Epithelial cell of esophagus (primary cell): ENCODE measurements around the gene TMEM82.

ENCODE experiments used
- DNase-seq: peaks from one replicate; pipeline ENCODE4 v3.0.0; 2010; ENCODE audit warnings: low read depth
- H3K4me3 ChIP-seq: 2 replicates; pipeline ENCODE4 v1.5.1; 2011; ENCODE audit warnings: mild to moderate bottlenecking, low read length, control low read depth
- TF ChIP-seq, protein P1 (sequence below): IDR thresholded peaks from 2 replicates; pipeline ENCODE4 v1.5.1; 2011; ENCODE audit warnings: low read depth, mild to moderate bottlenecking, low read length, control low read depth, inconsistent platforms; ENCODE audit not compliant: insufficient read depth; ENCODE audit errors: missing control alignments

TMEM82 gene

GRCh38 chr1:15749399-15750291, 7.3 kb downstream of the TMEM82 start:
- H3K4me3 ChIP-seq = no peak overlapping the region
- TF ChIP-seq, protein P1, sequence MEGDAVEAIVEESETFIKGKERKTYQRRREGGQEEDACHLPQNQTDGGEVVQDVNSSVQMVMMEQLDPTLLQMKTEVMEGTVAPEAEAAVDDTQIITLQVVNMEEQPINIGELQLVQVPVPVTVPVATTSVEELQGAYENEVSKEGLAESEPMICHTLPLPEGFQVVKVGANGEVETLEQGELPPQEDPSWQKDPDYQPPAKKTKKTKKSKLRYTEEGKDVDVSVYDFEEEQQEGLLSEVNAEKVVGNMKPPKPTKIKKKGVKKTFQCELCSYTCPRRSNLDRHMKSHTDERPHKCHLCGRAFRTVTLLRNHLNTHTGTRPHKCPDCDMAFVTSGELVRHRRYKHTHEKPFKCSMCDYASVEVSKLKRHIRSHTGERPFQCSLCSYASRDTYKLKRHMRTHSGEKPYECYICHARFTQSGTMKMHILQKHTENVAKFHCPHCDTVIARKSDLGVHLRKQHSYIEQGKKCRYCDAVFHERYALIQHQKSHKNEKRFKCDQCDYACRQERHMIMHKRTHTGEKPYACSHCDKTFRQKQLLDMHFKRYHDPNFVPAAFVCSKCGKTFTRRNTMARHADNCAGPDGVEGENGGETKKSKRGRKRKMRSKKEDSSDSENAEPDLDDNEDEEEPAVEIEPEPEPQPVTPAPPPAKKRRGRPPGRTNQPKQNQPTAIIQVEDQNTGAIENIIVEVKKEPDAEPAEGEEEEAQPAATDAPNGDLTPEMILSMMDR = no peak
- peak; percentile 69 for DNase-seq

- no peak for DNase-seq
- TF ChIP-seq, protein P1 = no peak
- no peak overlapping the region for H3K4me3 ChIP-seq
Measured at GRCh38 chr1:15750924-15751323, 8.6 kb downstream of the TMEM82 start.

GRCh38 chr1:15751717-15752116, 9.4 kb downstream of the TMEM82 start:
- TF ChIP-seq, protein P1 = no peak
- no peak for DNase-seq
- no peak overlapping the region for H3K4me3 ChIP-seq

GRCh38 chr1:15753776-15754175, 11.5 kb downstream of the TMEM82 start:
- DNase-seq = no peak
- H3K4me3 ChIP-seq = no peak overlapping the region
- TF ChIP-seq, protein P1 = no peak

GRCh38 chr1:15755021-15755645, 12.8 kb downstream of the TMEM82 start:
- TF ChIP-seq, protein P1 = no peak
- no peak overlapping the region for H3K4me3 ChIP-seq
- no peak for DNase-seq

GRCh38 chr1:15755646-15756040, 13.3 kb downstream of the TMEM82 start:
- TF ChIP-seq, protein P1 = no peak
- H3K4me3 ChIP-seq = no peak overlapping the region
- DNase-seq = no peak
